Measurements from ENCODE around the gene SLC7A8.

Gene SLC7A8

GRCh38 chr14:23182372-23183157 is 895 bp downstream of the SLC7A8 start:
- peak; percentile 25 to 42 for DNase-seq

DNA sequence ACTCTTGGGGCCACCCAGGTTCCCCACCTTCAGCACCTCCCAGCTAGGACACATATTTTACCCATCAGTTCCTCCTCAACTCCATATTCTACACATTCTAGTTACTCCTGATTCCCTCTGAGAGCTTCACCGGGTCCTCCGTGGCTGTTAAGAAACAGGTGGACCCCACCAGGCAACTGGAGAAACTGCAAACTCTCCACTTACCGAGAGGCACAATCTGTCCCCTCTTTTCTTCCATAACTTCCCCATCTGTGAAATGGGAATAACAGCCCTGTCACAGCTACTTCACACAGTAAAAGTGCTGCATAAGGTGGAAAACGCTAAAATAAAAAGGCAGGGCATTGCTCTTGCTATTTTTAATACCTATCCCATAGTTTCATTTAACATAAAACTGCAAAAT is 1.5 kb downstream of the SLC7A8 start:
- no peak for DNase-seq

DNA sequence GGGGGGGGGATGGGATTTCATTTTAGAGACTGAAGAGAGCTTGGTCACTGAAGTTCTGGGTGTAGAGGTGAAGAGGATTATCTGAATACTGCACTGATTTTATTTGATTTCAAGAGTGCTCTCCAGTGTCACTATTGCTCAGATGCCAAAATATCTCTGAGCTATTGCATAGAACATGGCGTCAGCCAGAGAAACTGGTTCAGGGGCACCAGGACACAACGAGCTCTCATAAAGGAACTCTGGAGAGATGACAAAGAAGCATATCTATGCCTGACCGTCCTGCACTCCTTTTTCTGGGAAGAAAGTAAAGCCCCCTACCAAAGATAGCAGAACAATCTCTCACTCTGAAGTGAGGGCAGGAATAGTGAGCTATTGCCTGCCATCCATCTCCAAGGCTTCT is 2.0 kb downstream of the SLC7A8 start:
- DNase-seq = no peak

- DNase-seq = no peak
These were observed 6.3 kb downstream of the SLC7A8 start for GRCh38 chr14:23177181-23177580.

DNA sequence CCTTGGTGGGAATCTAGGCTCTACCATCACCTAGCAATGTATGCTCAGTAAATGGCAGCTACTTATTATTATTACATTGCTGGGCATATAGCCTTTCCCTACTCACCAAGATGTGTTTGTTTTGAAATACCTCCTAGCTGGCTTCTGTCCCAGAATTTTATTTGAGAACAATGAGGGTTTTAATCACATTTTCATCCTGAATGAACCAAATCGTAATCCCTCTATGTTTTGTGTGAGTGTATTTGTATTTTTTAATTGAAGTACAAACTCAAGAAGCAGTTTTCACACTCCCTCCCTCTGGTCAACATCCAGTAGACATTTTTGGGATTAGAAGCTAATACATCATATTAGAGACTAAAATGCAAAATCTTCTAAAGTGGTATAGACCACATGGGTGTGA is 7.6 kb downstream of the SLC7A8 start:
- DNase-seq = no peak

DNA sequence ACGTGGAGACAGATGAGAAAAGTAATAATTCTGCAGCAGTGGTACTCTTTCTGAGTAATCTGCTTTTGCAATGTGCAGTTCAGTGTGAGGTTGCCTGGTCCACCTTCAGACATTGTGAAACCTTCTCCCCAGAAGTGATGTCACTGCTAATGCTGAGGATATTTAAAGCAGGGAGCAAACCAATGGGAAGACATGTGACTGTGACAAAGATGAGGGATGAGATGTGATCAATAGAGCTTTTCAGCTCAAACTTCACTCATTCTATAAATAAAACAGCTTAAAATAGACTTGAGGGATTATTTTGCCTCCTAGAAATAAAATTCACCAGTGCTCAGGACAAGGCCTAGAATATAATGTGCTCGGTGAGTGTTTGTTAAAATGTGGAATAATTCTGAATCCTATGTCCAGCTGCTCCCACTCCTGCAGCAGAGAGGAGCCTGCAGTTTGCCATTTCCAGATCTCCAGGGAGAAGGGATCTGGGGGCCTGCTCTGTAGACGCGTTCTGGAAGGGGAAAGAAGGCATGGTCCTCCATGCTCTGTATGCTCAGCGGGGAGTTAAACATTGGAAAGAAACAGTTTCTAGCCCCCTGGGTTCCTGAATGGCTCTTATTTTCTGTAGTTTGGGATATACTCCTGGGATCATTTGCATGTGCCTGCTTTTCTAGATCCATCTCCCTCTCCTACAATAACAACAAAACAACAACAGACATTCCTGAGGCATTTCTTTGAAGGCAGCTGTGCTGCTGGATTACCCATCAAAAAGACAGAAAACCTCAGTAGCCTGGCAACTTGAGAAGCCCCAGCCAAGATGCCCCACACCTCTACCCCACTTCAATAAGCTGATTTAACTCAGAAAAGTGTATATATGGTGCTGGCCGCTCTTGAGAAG is 8.9 kb downstream of the SLC7A8 start:
- DNase-seq = no peak

- no peak for DNase-seq
These were observed 9.7 kb downstream of the SLC7A8 start for GRCh38 chr14:23173796-23174195.

- peak in 1 of 2 donors; percentile 28 for DNase-seq
These were observed 10.4 kb downstream of the SLC7A8 start for GRCh38 chr14:23173031-23173430.

- no peak for DNase-seq
These were observed 10.9 kb downstream of the SLC7A8 start for GRCh38 chr14:23172574-23172973.

- no peak for DNase-seq
These were observed 11.4 kb downstream of the SLC7A8 start for GRCh38 chr14:23172096-23172495.

- no peak for DNase-seq
These were observed 12.1 kb downstream of the SLC7A8 start for GRCh38 chr14:23171222-23171975.

DNA sequence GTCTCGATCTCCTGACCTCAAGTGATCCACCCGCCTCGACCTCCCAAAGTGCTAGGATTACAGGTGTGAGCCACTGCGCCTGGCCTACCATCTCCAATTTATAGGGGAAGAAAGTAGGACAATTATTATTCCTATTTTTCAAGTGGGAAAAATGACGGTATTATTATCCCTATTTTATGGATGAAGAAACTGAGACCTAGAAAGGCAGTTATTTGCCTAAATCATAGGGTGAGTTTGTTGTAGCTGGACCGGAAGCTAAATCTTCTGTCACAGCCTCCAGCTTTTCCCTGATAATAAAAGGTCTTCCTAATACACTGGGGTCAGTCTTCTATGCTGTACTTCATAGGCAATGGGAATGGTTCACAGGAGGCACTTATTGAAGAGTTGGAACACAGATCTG is 13.8 kb downstream of the SLC7A8 start:
- DNase-seq = no peak

DNA sequence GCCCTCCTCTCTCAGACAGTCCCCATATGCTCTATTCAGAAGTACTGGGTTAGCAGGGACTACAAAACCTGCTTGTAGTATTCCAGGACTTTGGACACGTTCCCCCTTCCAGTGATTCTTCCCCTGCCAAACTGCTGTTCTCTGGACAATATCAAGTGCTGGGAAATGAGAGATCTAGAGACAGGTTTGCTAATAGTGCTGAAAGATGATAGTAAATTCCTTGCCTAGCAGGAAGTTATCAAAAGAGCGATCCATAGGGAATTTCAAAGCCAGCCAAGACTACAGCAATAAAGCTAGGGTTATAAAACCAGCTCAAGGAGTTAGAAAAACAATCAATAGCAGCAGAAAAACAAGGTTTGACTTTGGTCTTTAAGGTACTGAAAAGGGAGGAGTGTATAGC is 15.2 kb downstream of the SLC7A8 start:
- DNase-seq = no peak

GRCh38 chr14:23167116-23167847 is 16.2 kb downstream of the SLC7A8 start:
- DNase-seq = no peak

GRCh38 chr14:23164949-23165348 is 18.5 kb downstream of the SLC7A8 start:
- DNase-seq = no peak

- no peak for DNase-seq
These were observed 19.2 kb downstream of the SLC7A8 start for GRCh38 chr14:23164250-23164649.

DNA sequence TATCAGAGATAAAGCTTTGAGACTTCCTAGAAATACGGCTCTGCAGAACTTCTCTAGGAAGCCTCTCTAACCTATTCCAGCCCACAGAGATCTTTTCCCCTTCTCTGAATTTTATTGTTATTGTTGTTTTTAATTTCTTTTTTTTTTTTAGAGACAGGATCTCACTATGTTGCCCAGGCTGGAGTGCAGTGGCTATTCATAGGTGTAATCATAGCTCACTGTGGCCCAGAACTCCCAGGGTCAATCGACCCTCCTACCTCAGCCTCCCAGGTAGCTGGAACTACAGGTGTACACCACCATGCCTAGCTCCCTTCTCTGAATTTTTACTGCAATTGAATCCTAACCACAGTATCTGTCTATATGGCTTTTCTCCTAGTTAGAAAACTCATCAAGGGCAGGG is 19.6 kb downstream of the SLC7A8 start:
- DNase-seq = no peak

GRCh38 chr14:23162800-23163199 is 20.7 kb downstream of the SLC7A8 start:
- no peak for DNase-seq

- no peak for DNase-seq
These were observed 21.5 kb downstream of the SLC7A8 start for GRCh38 chr14:23162005-23162404.

- peak in 1 of 2 donors; percentile 47 for DNase-seq
These were observed 22.4 kb downstream of the SLC7A8 start for GRCh38 chr14:23160924-23161522.

DNA sequence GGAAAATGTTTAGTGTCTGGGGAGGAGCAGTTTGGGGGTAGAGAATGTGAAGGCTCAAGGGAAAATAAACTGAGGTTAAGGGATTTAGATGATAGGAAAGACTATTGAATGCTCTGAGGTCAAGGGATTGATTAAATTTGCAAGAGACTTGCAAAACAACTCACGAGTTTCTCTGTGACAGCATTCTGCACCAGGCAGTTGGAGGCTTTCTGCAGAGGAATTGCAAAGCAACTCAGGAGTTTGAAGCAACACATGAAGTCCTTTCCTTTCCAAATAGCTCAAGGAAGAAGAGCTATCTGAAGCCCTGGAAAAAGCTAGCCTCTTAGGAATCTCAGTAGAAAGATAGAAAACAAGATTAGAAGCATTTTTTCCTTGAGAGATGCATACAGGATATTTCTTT is 23.9 kb downstream of the SLC7A8 start:
- DNase-seq = no peak

DNA sequence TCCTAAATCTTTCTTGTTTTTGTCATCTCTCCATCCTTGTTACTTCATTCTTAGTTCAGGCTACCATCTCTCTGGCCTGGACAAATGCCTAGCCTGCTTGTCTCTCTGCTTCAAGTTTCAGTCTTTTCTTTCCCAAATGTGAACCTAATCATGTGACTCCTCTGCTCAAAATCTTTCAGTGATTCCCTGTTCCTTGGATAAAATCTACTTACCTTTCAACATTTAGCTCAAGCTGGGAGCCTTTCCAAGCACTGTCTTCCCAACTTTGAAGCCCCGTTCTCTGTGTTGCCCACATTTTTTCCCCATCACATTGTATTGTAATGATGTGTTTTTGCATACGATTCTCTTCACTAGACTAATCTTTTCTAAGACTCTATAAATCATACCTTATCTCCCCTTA is 24.7 kb downstream of the SLC7A8 start:
- DNase-seq = no peak

Measured in CD4-positive, alpha-beta T cell treated with Interferon alpha-2 for 1 hour (primary cell).